ENCODE results near the gene EPHA3.

DNA sequence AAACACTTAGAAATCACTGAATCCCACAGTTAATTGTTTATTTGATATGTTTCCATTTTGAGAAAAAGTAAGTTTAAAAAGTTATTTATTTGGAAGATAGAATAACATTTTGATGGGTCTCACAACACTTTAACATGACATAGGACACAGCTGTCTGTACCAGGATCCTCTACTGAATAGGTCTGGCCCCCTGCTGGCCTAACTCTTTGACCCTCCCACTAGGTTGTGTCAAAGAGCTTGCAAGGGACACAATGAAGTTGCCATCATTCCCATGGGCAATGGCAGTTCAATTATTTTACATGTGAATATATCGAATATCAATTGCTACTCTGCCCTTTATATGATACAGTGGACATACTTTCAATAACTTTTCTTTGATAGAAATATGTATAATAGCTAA, 138.9 kb downstream of the EPHA3 start:
- TF ChIP-seq POLR2A (IDR thresholded peaks at IDR 0.05; ENCODE audit: low read depth, low read length) (no peak), POLR2AphosphoS5 (IDR thresholded peaks at IDR 0.05; ENCODE audit: low read depth, low read length) (no peak)
